Measurements from ENCODE around the gene ST3GAL5. TPM values are rescaled to one million over a fixed set of nuclear protein-coding genes. Genes with fewer than 3 reads are reported as not detected.

The ST3GAL5 gene
- total and polyA plus RNA-seq, 12 donors: 2.0 to 11.8 (median 3.8) TPM

GRCh38 chr2:85861650-85862049 is 27.1 kb downstream of the ST3GAL5 start:
- no peaks in the 10 kb centered on the region for H3K9me3 ChIP-seq
- H3K36me3 ChIP-seq: peaks cover 0 to 39% (median 0%) of the 10 kb centered on the region in 9 donors
- TF ChIP-seq CTCF (IDR thresholded peaks at IDR 0.05): no peak
- no peak for ATAC-seq
- DNase-seq: no peak
- peak overlapping the region in 1 of 10 donors; percentile 61 for H3K27ac ChIP-seq
- 55 to 72% methylated on average over 5 of the region's 5 CpGs for WGBS, 2 donors
- peaks cover 0 to 29% (median 0%) of the 10 kb centered on the region in 9 donors for H3K4me1 ChIP-seq
- no peak overlapping the region for H3K4me3 ChIP-seq
- intact Hi-C loops (cut with DNase I): no loop called here
- H3K27me3 ChIP-seq: no peaks in the 10 kb centered on the region

GRCh38 chr2:85861180-85861579 is 27.6 kb downstream of the ST3GAL5 start:
- peaks cover 0 to 39% (median 0%) of the 10 kb centered on the region in 9 donors for H3K36me3 ChIP-seq
- H3K4me1 ChIP-seq: peaks cover 0 to 29% (median 0%) of the 10 kb centered on the region in 9 donors
- H3K9me3 ChIP-seq: no peaks in the 10 kb centered on the region
- ATAC-seq (no peak), DNase-seq (no peak)
- 39 to 48% methylated on average over 1 of the region's 1 CpG for WGBS, 2 donors
- H3K4me3 ChIP-seq: no peak overlapping the region
- H3K27me3 ChIP-seq: no peaks in the 10 kb centered on the region
- intact Hi-C loops (cut with DNase I): no loop called here
- no peak for TF ChIP-seq CTCF (IDR thresholded peaks at IDR 0.05)
- H3K27ac ChIP-seq: peak overlapping the region in 1 of 10 donors; percentile 61

- peaks cover 0 to 36% (median 4%) of the 10 kb centered on the region in 9 donors for H3K4me1 ChIP-seq
- intact Hi-C loops (cut with DNase I): no loop called here
- no peak for DNase-seq
Measured at GRCh38 chr2:85858841-85859240, 29.9 kb downstream of the ST3GAL5 start.

GRCh38 chr2:85854897-85855296 is 33.9 kb downstream of the ST3GAL5 start:
- Histone ChIP-seq H3K27me3 (no peaks in the 10 kb centered on the region), H3K27ac (peak overlapping the region in 4 of 10 donors; percentile 73 to 87 (median 78)), H3K4me1 (peaks cover 0 to 39% (median 14%) of the 10 kb centered on the region in 9 donors), H3K9me3 (no peaks in the 10 kb centered on the region), H3K36me3 (peaks cover 0 to 40% (median 0%) of the 10 kb centered on the region in 9 donors), H3K4me3 (no peak overlapping the region)
- no peak for TF ChIP-seq CTCF (IDR thresholded peaks at IDR 0.05)
- DNase-seq (no peak), ATAC-seq (no peak)
- 93% methylated on average over 4 of the region's 4 CpGs for WGBS, 2 donors
- intact Hi-C loops (cut with DNase I): no loop called here

More at GRCh38 chr2:85858841-85859240, 29.9 kb downstream of the ST3GAL5 start:
- peaks cover 0 to 39% (median 0%) of the 10 kb centered on the region in 9 donors for H3K36me3 ChIP-seq
- no peak overlapping the region for H3K27ac ChIP-seq
- no peaks in the 10 kb centered on the region for H3K9me3 ChIP-seq
- ATAC-seq: peak in 1 of 8 donors; percentile 17
- WGBS, 2 donors: 61% methylated on average over 3 of the region's 3 CpGs
- no peak for TF ChIP-seq CTCF (IDR thresholded peaks at IDR 0.05)
- H3K27me3 ChIP-seq: no peaks in the 10 kb centered on the region
- no peak overlapping the region for H3K4me3 ChIP-seq

All from heart right ventricle (tissue), 16 donors.